Measurements from ENCODE around the gene GLI3.

Gene GLI3

GRCh38 chr7:41912426-41912825, 324.6 kb downstream of the GLI3 start:
- no peak for TF ChIP-seq ZNF324 (tag by site-specific recombination; IDR thresholded peaks at IDR 0.05)
- no peak for TF ChIP-seq ZNF548 (tag by site-specific recombination; IDR thresholded peaks at IDR 0.05)
- no peak for TF ChIP-seq ELK4 (IDR thresholded peaks at IDR 0.05; ENCODE audit: borderline replicate concordance, low read depth, low read length)
- no peak for TF ChIP-seq ZNF660 (tag by site-specific recombination; IDR thresholded peaks at IDR 0.05)
- TF ChIP-seq ZNF629 (tag by site-specific recombination; IDR thresholded peaks at IDR 0.05): no peak
- no peak for TF ChIP-seq ZNF416 (tag by site-specific recombination; IDR thresholded peaks at IDR 0.05)
- TF ChIP-seq PRDM2 (tag by site-specific recombination; IDR thresholded peaks at IDR 0.05; ENCODE audit: borderline replicate concordance): no peak
- TF ChIP-seq ZNF600 (tag by site-specific recombination; IDR thresholded peaks at IDR 0.05): no peak
- no peak for TF ChIP-seq SCRT2 (tag by site-specific recombination; IDR thresholded peaks at IDR 0.05)
- no peak for TF ChIP-seq ZNF266 (tag by site-specific recombination; IDR thresholded peaks at IDR 0.05; ENCODE audit: low read depth)
- no peak for TF ChIP-seq GLIS1 (tag by site-specific recombination; IDR thresholded peaks at IDR 0.05)
- no peak for TF ChIP-seq ZNF214 (tag by site-specific recombination; IDR thresholded peaks at IDR 0.05; ENCODE audit: borderline replicate concordance)
- no peak for TF ChIP-seq ZNF341 (tag by site-specific recombination; IDR thresholded peaks at IDR 0.05; ENCODE audit: low read depth)
- TF ChIP-seq ZNF518A (tag by site-specific recombination; conservative IDR thresholded peaks at IDR 0.05; ENCODE audit: low read depth): no peak
- TF ChIP-seq ZNF549 (tag by site-specific recombination; IDR thresholded peaks at IDR 0.05): no peak
- no peak for TF ChIP-seq KLF8 (tag by site-specific recombination; IDR thresholded peaks at IDR 0.05)
- no peak for TF ChIP-seq ZNF701 (tag by site-specific recombination; IDR thresholded peaks at IDR 0.05)
- no peak for TF ChIP-seq ZNF610 (tag by site-specific recombination; IDR thresholded peaks at IDR 0.05; ENCODE audit: borderline replicate concordance)
- TF ChIP-seq ZNF623 (tag by site-specific recombination; IDR thresholded peaks at IDR 0.05): no peak
- no peak for TF ChIP-seq ZNF112 (tag by site-specific recombination; IDR thresholded peaks at IDR 0.05)
- Histone ChIP-seq H3K36me3 (ENCODE audit: control insufficient read depth in 2 of 2, insufficient read depth in 1 of 2, low read length in 2 of 2) (no peaks in the 10 kb centered on the region), H3K4me3 (ENCODE audit: low read depth, low read length) (no peak overlapping the region), H3K4me1 (ENCODE audit: control insufficient read depth, insufficient read depth, low read length) (no peaks in the 10 kb centered on the region), H3K27ac (ENCODE audit: extremely low read depth, low read depth, low read length) (no peak overlapping the region), H3K9me3 (ENCODE audit: control insufficient read depth, insufficient read depth, low read depth, low read length) (no peaks in the 10 kb centered on the region)
- POLR2A ChIA-PET: no interaction called here
- CTCF ChIA-PET: interaction anchor here (0.7 kb wide), 1 partner anchor 151 kb away, joined by 3 read pairs; no protein-coding TSS in a partner anchor
